ENCODE measurements around the gene MEIS2.

MEIS2 gene

GRCh38 chr15:37046876-37047614, 53.3 kb downstream of the MEIS2 start:
- H3K4me1 ChIP-seq (ENCODE audit: insufficient read depth, low read length), result no peaks in the 10 kb centered on the region
- H3K27ac ChIP-seq (ENCODE audit: low read length), result no peak overlapping the region
- no peak for TF ChIP-seq CTCF (IDR thresholded peaks at IDR 0.05; ENCODE audit: borderline replicate concordance, extremely low read depth, low read length, poor library complexity, severe bottlenecking)
- no peak for TF ChIP-seq EZH2 (IDR thresholded peaks at IDR 0.05; ENCODE audit: borderline replicate concordance, low read depth, low read length, severe bottlenecking)
- no peak overlapping the region for H3K4me2 ChIP-seq (ENCODE audit: insufficient read depth, low read length)
- H3K36me3 ChIP-seq (ENCODE audit: insufficient read depth, low read length), result no peaks in the 10 kb centered on the region
- no peak overlapping the region for H3K9ac ChIP-seq (ENCODE audit: low read depth, low read length)
- DNase-seq (no peak), ATAC-seq (ENCODE audit: insufficient read depth, low read depth) (no peak)
- H3K27me3 ChIP-seq (ENCODE audit: insufficient read depth, low read length, poor library complexity), result no peaks in the 10 kb centered on the region
- no peak overlapping the region for H3K4me3 ChIP-seq (ENCODE audit: low read depth in 1 of 2, low read length in 2 of 2)
- no peaks in the 10 kb centered on the region for H3K79me2 ChIP-seq (ENCODE audit: insufficient read depth, low read length)
- no peaks in the 10 kb centered on the region for H4K20me1 ChIP-seq (ENCODE audit: insufficient read depth, low read length)
- H2AFZ ChIP-seq (ENCODE audit: low read depth, low read length), result no peak overlapping the region
- no peaks in the 10 kb centered on the region for H3K9me3 ChIP-seq (ENCODE audit: insufficient read depth, low read length, severe bottlenecking)

- H3K4me1 ChIP-seq (ENCODE audit: insufficient read depth, low read length), result no peaks in the 10 kb centered on the region
- H3K9ac ChIP-seq (ENCODE audit: low read depth, low read length), result no peak overlapping the region
- no peaks in the 10 kb centered on the region for H3K9me3 ChIP-seq (ENCODE audit: insufficient read depth, low read length, severe bottlenecking)
- no peaks in the 10 kb centered on the region for H3K79me2 ChIP-seq (ENCODE audit: insufficient read depth, low read length)
- H2AFZ ChIP-seq (ENCODE audit: low read depth, low read length), result no peak overlapping the region
- no peak overlapping the region for H3K27ac ChIP-seq (ENCODE audit: low read length)
- H4K20me1 ChIP-seq (ENCODE audit: insufficient read depth, low read length), result no peaks in the 10 kb centered on the region
- TF ChIP-seq EZH2 (IDR thresholded peaks at IDR 0.05; ENCODE audit: borderline replicate concordance, low read depth, low read length, severe bottlenecking), result no peak
- no peak for TF ChIP-seq CTCF (IDR thresholded peaks at IDR 0.05; ENCODE audit: borderline replicate concordance, extremely low read depth, low read length, poor library complexity, severe bottlenecking)
- DNase-seq (no peak), ATAC-seq (ENCODE audit: insufficient read depth, low read depth) (no peak)
- H3K36me3 ChIP-seq (ENCODE audit: insufficient read depth, low read length), result no peaks in the 10 kb centered on the region
- no peaks in the 10 kb centered on the region for H3K27me3 ChIP-seq (ENCODE audit: insufficient read depth, low read length, poor library complexity)
- no peak overlapping the region for H3K4me3 ChIP-seq (ENCODE audit: low read depth in 1 of 2, low read length in 2 of 2)
- H3K4me2 ChIP-seq (ENCODE audit: insufficient read depth, low read length), result no peak overlapping the region
Measured at GRCh38 chr15:37045859-37046740, 54.2 kb downstream of the MEIS2 start.

GRCh38 chr15:37044915-37045648, 55.3 kb downstream of the MEIS2 start:
- H4K20me1 ChIP-seq (ENCODE audit: insufficient read depth, low read length), result no peaks in the 10 kb centered on the region
- H3K27ac ChIP-seq (ENCODE audit: low read length), result no peak overlapping the region
- H3K4me2 ChIP-seq (ENCODE audit: insufficient read depth, low read length), result no peak overlapping the region
- DNase-seq (no peak), ATAC-seq (ENCODE audit: insufficient read depth, low read depth) (no peak)
- no peaks in the 10 kb centered on the region for H3K9me3 ChIP-seq (ENCODE audit: insufficient read depth, low read length, severe bottlenecking)
- H3K4me1 ChIP-seq (ENCODE audit: insufficient read depth, low read length), result no peaks in the 10 kb centered on the region
- H3K79me2 ChIP-seq (ENCODE audit: insufficient read depth, low read length), result no peaks in the 10 kb centered on the region
- H3K4me3 ChIP-seq (ENCODE audit: low read depth in 1 of 2, low read length in 2 of 2), result no peak overlapping the region
- H3K9ac ChIP-seq (ENCODE audit: low read depth, low read length), result no peak overlapping the region
- H3K27me3 ChIP-seq (ENCODE audit: insufficient read depth, low read length, poor library complexity), result no peaks in the 10 kb centered on the region
- H2AFZ ChIP-seq (ENCODE audit: low read depth, low read length), result no peak overlapping the region
- H3K36me3 ChIP-seq (ENCODE audit: insufficient read depth, low read length), result no peaks in the 10 kb centered on the region
- no peak for TF ChIP-seq CTCF (IDR thresholded peaks at IDR 0.05; ENCODE audit: borderline replicate concordance, extremely low read depth, low read length, poor library complexity, severe bottlenecking)
- TF ChIP-seq EZH2 (IDR thresholded peaks at IDR 0.05; ENCODE audit: borderline replicate concordance, low read depth, low read length, severe bottlenecking), result no peak

All from DND-41 (cell line).